ENCODE measurements around the gene CCDC57. TPM values are rescaled to one million over a fixed set of nuclear protein-coding genes. Genes with fewer than 3 reads are reported as not detected.

CCDC57 gene
- total RNA-seq, 2 donors from 2014 or later = 24.5 to 46.1 TPM

- DNase-seq = no peak
- no peaks in the 10 kb centered on the region for H3K4me1 ChIP-seq
- H3K4me3 ChIP-seq = no peak overlapping the region
- H3K9me3 ChIP-seq = no peaks in the 10 kb centered on the region
- H3K27ac ChIP-seq = no peak overlapping the region
- no peaks in the 10 kb centered on the region for H3K27me3 ChIP-seq
- intact Hi-C loops (cut with DNase I) = no loop called here
- no peak overlapping the region for H3K9ac ChIP-seq (ENCODE audit: low read depth in 2 of 2, low read length in 2 of 2)
- H3K36me3 ChIP-seq = peaks cover 65% of the 10 kb centered on the region
- no peak for TF ChIP-seq CTCF (IDR thresholded peaks at IDR 0.05)
Observed at GRCh38 chr17:82084373-82085030, 128.1 kb downstream of the CCDC57 start.

DNA sequence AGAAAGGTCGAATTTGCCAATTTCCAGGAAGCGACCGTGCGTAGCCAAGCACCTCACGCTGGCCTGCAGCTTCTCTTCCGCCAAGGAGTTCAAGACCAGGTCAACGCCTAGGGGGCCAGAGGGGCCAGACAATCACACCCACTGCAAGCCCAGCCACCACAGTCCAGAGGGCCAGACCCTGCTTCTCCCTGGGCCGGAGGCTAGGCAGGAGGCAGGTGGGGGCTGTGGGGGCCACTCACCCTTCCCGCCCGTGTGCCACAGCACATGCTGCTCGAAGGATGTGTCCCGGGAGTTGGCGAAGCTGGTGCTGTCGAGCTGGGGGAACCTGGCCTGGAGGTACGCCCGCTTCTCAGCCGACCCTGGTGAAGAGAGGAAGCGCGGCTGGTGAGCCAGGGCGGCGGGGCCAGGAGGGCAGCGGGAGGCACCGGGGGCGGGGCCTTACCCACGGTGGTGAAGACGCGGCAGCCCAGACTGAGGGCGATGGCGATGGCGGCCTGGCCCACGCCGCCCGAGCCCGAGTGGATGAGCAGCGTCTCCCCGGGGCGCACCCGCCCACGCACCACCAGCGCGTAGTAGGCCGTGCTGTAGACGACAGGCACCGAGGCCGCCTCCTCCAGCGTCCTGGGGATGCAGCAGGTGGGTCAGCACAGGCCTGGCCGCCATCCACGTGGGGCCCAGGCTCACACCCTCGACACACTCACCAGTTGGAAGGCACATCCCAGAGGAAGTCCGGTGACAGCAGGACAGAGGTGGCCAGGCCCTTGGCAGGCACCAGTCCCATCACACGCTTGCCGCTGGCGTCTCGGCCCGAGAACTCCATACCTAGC is 128.9 kb downstream of the CCDC57 start:
- TF ChIP-seq CTCF (IDR thresholded peaks at IDR 0.05) = no peak
- no peak overlapping the region for H3K27ac ChIP-seq
- no peak overlapping the region for H3K4me3 ChIP-seq
- no peaks in the 10 kb centered on the region for H3K27me3 ChIP-seq
- H3K9me3 ChIP-seq = no peaks in the 10 kb centered on the region
- peaks cover 60% of the 10 kb centered on the region for H3K36me3 ChIP-seq
- intact Hi-C loops (cut with DNase I) = no loop called here
- H3K4me1 ChIP-seq = no peaks in the 10 kb centered on the region
- DNase-seq = no peak
- H3K9ac ChIP-seq (ENCODE audit: low read depth in 2 of 2, low read length in 2 of 2) = no peak overlapping the region

- no peaks in the 10 kb centered on the region for H3K4me1 ChIP-seq
- no peak for TF ChIP-seq CTCF (IDR thresholded peaks at IDR 0.05)
- no peaks in the 10 kb centered on the region for H3K27me3 ChIP-seq
- intact Hi-C loops (cut with DNase I) = no loop called here
- no peak overlapping the region for H3K9ac ChIP-seq (ENCODE audit: low read depth in 2 of 2, low read length in 2 of 2)
- H3K9me3 ChIP-seq = no peaks in the 10 kb centered on the region
- DNase-seq = no peak
- no peak overlapping the region for H3K27ac ChIP-seq
- peaks cover 53% of the 10 kb centered on the region for H3K36me3 ChIP-seq
- H3K4me3 ChIP-seq = no peak overlapping the region
Observed at GRCh38 chr17:82083009-82083408, 129.6 kb downstream of the CCDC57 start.

DNA sequence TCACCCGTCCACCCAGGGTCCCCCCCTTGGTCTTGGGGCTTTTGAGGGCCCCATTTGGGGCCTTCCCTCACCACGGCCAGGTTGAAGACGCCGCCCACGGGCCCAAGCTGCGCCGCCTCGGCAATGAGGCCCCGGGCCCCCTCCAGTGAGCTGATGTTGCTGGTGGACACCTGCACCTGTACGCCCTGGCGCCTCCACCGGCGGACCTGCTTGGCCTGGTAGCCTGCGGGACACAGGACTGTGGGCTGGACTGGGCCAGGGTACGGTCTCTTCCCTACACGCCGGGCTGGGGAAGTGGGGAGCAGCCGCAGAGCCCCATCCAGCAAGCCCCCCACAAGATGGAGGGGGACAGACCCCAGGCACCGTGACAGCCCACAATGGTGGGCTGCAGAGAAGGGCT is 130.2 kb downstream of the CCDC57 start:
- TF ChIP-seq CTCF (IDR thresholded peaks at IDR 0.05) = no peak
- DNase-seq = no peak
- Histone ChIP-seq H3K9me3 (no peaks in the 10 kb centered on the region), H3K4me1 (no peaks in the 10 kb centered on the region), H3K4me3 (no peak overlapping the region), H3K36me3 (peaks cover 47% of the 10 kb centered on the region), H3K9ac (ENCODE audit: low read depth in 2 of 2, low read length in 2 of 2) (no peak overlapping the region), H3K27me3 (no peaks in the 10 kb centered on the region), H3K27ac (no peak overlapping the region)
- intact Hi-C loops (cut with DNase I) = no loop called here

- no peak overlapping the region for H3K27ac ChIP-seq
- H3K9me3 ChIP-seq = no peaks in the 10 kb centered on the region
- H3K9ac ChIP-seq (ENCODE audit: low read depth in 2 of 2, low read length in 2 of 2) = no peak overlapping the region
- no peak overlapping the region for H3K4me3 ChIP-seq
- H3K4me1 ChIP-seq = no peaks in the 10 kb centered on the region
- peaks cover 43% of the 10 kb centered on the region for H3K36me3 ChIP-seq
- TF ChIP-seq CTCF (IDR thresholded peaks at IDR 0.05) = no peak
- no peaks in the 10 kb centered on the region for H3K27me3 ChIP-seq
- no peak for DNase-seq
- intact Hi-C loops (cut with DNase I) = no loop called here
Observed at GRCh38 chr17:82081966-82082365, 130.7 kb downstream of the CCDC57 start.
